HTR-8/SVneo (cell line): ENCODE measurements around the gene HOXC9.
A peak's percentile ranks its signal among the peaks of the same experiment; 100 is the strongest.

Experiments used
- DNase-seq: peaks from one replicate; pipeline ENCODE4 v3.0.0; 2011; ENCODE audit warnings: low spot score, mixed read lengths; ENCODE audit not compliant: insufficient read length
- FAIRE-seq: peaks from 2 replicates; lab custom pipeline; 2011; peaks lifted over from hg19 to GRCh38; lab: Jason Lieb, UNC

HOXC9 gene

DNA sequence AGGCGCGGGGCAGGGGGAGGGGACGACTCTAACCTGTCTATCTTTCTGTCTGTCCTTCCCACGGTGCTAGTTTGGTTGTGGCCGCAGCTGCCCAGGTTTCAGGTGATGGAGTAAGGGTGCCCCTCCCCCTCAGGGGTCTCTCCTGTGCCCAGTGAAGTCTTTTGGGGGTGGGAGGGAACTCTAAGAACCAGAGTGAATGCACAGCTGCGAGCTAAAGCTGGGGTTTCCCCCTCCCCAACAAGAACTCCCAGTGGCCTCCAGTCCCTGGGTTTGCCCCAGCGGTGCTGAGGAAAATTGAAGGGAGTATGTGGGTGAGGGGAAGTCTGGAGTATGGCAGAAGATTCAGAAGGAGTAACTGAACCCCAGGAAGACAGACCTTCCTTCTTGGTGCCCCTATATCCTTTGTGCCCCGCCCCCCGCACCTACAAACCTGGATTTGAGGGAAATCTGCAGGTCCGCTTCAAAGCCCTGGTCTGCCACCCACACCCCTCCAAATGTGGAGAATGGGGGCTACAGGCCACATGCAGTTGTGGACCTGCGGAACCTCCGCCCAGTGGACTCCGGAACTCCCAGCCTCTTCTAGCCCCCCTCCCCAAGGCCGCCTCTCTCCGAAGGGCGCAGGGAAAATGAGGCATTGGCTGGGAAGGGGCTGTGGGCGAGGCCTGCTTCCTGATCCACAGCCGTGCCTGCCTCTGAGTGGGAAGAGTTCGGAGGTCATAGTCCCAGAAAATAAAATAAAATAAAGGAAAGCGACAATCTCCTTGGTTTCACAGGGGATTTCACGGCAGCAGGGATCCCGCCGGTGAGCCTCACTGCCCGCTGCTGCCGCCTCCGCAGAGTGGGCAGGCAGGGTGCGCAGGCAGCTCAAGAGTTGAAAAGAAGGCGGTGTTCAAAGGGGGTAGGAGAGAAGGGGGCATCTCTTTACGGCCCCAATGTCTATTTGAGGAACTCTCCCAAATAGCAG lies 3.4 kb upstream of the HOXC9 start:
- FAIRE-seq = no peak
- no peak for DNase-seq

DNA sequence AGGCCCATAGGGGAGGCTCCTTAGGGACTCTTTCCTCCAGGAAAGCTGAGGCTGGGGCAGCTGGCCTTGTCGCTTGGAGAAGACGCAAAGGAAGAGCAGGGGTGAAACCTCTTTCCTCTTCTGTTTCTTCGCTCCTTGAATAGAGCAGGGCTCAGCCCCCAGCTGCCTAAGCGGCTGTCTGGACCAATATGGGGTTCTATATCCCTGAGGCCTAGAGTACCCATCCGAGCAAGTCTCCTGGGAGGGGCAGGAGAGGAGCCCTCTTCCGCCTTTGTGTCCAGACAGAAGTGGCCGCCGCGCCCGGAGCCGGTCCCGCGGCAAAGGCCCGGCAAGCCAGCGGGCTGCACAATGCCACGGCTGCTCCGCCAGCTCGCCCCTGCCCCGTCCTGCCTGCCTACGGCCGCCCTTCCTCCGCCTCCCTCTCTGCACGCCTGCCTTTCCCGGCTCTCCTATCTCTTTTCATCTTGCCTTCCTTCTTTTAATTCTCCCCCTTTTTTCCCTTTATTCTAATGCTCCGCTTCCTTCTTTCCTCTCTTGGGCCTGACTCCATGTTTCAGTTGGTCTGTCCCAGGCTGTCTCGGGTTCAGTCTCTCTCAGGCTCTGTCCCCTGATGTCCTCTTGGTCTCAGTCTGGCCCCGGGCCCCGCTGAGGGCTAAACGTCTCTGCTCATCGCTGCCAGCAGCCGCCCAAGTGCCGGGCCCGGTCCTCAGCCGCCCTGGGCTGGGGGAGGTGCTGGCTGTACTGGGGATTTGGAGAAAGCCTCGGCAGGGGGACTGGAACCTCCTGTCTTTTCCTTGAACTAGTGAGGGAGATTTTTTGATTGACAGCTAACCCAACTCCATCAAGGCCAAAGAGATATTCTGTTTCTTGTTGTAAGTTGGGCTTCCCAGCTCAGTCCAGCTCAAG lies 2.5 kb upstream of the HOXC9 start:
- no peak for FAIRE-seq
- no peak for DNase-seq

DNA sequence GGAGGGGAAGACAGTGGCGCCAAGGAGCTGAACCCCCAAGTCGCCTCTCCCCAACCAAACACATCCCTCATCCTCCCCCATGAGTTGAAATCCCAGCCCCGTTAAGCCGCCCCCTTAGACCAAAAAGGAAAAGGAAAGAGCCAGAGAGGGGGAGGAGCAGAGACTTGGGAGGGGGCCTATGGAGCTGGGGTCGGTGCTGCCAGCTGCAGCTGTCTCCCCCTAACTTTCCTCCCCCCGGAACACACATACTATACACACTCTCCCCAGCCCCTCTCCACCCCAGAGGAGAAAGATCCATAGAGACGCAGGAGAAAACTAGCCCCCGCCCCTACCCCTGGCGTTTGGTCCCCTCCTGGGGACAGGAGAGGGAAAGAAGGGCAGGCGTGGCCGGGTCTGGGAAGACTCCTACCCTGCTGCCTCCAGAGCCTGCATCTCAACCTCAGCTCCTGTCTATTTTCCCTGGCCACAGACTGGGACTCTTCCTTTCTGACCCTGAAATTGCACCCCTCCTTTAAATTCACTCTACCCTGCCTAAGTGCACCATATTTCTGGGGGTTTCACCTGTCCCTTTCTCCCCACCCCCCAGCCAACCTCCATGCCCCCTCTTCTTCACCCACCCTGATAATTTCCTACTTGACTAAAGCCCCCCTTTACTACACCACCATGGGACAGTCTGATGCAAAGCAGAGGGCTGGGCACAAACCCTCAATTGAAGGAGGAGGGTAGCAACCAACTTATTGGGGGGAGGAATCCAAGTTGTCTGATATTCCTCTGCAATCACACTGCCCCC lies 1.7 kb upstream of the HOXC9 start:
- DNase-seq (no peak), FAIRE-seq (no peak)

DNA sequence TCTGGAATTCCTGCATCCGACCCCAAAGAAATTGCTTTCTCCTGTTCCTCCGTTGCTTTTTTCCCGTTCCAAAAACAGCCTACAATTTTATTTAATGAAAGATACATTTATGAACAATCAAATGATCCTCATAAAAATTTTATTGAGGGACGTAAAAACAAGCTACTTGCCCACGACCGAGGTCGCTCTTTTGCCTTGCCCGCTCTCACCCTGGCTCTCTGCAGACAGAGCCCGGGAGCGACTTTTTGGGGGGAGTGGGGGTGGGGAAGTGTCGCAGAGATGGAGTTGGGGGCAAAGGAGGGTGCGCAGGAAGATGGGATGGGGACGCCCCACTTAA lies 1.1 kb upstream of the HOXC9 start:
- DNase-seq (no peak), FAIRE-seq (no peak)

DNA sequence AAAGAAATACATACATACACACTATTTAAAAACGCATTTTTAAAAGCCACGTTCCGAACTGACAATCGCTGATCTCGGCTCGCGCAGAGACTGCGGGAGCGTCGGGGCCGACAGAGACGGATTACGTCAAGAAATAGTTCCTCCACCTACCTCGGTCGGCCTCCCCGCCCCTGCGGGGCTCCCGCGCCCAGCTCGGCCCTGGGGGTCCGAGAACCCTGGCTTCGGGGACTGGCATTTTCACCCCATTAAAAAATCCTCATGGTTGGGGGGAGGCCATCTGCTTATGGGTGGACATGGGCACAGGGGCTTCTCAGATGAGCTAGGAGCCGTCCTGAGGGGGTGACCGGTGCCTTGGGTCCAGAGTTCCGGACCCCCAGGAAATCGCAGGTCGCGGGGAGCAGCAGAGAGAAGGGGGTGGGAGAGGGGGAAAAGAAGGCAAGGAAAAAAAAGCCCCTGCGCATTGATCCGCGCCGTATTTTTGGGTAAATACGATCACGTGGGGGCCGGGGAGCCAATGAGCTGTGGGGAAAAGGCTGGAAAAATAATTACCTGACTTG lies 324 bp upstream of the HOXC9 start:
- DNase-seq (no peak), FAIRE-seq (no peak)

DNA sequence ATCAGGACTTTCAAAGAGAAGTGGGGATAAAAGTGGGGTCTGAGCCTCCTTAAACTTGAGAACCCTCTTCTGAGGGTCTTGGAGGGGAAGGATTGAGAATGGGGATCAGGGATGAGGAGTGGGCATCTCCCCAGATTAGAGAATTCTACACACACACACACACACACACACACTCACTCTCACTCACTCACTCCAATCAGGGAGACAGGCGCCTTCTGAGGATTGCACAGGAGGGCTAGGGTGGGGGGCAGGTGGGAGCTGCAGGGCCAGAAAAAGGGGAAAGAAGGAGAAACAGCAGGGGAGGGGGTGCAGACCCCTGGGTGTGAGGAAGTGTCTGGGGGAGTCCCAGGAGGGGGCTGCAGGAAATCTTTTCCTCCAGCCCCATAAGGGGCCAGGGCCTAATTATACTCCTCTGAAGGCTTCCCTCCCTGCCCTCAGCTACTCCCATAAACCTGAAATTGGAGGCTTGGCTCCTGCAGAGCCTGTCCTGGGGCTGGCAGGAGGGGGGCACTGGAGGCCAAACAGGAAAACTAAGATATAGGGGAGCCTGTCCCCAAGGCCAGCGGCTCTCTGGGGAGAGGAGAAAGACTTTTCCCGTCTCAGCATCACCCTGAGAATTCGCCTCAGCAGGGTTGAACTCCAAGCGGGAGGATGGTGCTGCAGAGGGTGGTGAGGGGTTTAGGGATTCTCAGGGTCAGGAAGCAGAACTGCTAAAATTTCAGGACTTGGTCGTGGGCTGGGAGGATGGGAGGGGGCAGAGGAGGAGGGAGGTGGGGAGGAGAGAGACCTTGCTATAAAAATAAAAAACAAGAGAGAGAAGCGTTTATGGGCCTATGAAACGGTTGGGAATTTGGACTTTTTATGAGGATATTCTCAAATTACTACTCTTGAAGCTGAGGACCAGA lies 1.6 kb downstream of the HOXC9 start:
- FAIRE-seq = no peak
- DNase-seq = no peak

DNA sequence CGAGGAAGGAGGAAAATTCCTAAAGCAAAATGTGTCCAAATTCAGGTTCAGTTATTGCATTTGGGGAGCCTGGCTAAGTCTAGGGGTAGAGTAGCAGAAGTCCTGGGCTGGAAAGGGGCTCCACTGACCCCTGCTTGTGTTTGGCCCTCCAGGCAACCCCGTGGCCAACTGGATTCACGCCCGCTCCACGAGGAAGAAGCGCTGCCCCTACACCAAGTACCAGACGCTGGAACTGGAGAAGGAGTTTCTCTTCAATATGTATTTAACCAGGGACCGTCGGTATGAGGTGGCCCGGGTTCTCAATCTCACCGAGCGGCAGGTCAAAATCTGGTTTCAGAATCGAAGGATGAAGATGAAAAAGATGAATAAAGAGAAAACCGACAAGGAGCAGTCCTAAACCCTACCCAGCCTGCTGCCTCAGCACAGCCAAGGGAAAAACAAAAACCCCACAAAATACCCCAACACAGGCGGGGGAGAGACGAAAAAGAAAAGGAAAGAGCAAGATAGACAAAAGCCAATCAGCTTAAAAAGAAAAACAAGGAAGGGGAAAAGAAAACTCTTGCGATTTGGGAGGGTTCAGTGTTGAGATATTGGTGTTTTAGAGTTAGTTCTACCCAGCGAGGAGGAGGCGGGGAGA lies 2.4 kb downstream of the HOXC9 start:
- FAIRE-seq = no peak
- DNase-seq = no peak

DNA sequence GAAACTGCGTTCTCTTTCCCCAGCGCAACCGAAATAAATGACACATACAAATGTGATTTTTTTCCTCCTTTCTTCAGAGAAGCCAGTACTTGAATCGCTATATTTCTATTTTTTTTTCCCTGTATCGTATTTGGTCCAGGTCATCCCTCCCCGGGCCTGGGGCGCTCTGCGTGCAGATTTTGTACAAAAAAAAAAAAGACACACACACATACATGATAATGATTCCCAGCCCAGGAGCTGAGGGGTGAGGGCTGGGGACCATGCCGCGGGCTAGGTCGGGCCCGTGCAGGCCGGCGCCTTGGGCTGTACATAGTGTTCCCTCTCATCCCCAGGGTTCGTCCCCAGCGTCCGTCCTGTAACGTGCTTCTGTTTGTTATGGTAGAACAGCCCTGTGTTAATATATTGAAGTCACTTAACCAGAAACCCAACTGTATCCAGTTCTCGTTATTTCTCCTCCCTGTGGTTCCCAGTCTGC lies 3.0 kb downstream of the HOXC9 start:
- FAIRE-seq = no peak
- no peak for DNase-seq

DNA sequence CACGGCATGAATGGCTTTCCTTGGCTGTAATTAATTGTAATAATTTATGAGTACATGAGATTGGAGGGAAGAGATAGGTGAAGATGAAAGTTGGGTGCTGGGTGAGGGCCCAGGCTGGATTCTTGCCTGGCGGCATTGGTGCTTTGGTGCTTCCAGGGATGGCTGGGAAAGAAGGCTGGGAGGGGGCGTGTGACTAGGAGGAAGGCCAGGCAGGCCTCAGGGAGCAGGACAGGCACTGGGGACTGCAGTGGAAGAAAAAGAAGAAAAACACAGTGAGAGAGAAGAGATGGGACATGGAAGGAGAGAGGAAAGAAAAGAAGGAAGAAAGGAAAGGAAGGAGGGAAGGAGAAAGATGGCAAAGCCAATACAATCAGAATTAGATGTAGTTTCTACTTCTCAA lies 3.7 kb downstream of the HOXC9 start:
- no peak for DNase-seq
- FAIRE-seq = no peak

DNA sequence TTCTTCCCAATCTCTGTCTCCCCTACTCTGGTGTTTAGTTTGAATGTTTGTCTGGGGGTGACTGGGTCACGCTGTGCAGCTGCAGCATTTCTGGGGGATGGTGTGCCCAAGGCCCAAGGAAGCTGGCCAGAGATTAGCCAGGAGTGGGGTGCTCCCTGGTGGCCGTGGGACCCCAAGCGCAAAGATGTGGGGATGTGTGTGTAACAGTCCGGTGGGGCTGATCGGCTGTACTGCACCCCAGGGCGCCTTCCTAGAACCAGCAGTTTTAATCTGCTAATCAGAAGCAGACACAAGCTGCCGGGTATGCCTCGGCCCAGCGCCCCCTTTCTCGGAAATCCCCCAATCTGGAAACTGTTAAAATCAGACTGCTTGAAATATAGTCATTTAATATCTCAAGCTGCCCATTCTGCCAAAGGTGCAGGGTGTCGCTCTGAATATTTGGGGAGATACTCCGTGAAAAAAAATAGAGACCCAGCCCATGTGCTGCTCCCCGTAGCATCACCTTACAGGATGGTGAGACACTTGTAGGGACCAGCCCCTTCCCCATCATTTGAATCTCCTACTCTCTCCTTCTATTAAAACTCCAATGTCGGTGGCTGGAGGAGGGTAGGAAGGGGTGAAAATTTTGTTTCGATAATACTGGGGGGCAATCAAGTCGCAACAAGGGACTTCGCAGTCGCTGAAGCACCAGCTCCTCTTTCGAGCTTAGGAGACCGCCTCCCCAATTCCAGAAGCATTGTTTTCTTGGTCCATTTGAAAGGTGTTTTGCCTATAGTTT lies 4.3 kb downstream of the HOXC9 start:
- no peak for FAIRE-seq

DNA sequence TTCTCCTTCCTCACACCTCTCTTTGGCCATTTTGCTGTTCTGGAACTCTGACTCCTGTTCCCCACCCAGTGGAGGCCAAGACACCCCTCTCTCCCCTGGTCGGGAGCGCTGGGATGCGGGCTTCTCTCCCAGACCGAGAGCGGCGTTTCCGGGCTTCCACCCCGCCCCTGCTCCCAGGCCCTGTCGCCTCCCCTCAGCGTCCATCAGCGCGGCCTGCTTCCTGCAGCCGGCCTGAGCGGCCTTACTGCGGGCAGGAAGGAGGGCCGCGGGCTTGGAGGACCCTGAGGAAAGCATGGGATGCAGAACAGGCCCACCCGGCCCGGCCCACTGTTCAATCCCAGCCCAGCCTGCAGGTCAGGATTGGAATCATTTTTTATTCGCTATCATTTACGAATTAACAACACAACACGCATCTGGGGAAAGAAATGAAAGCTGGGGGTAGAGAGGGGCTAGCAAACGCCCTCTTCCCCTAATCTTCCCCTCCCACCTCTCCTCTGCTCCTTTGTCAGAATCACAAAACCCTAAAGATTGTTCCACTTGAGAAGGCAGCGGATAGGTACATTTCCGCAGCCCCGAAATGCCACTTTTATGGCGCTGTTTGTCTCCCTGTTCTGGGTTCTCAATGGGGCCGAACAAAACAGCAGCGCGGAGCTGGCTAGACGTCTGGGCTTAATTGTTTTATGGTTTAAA lies 5.0 kb downstream of the HOXC9 start:
- FAIRE-seq = no peak
- no peak for DNase-seq

More for the DNA sequence above, 4.3 kb downstream of the HOXC9 start:
- DNase-seq = no peak

DNA sequence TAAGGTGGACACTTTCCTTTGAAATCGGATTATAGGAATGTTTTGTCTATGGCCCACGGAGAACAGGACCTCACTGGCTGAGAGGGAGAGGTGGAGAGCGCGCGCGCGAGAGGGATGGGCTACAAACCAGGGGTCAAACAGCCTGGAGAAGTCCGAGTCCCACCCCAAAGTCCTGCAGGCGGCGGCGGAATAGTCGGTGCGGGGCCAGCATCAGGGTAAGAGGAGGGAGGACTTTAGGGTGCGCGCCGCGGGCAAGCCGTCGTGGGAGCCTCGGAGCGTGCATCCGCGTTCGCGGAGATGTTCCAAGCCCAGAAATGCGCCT lies 5.5 kb downstream of the HOXC9 start:
- DNase-seq = no peak
- no peak for FAIRE-seq

DNA sequence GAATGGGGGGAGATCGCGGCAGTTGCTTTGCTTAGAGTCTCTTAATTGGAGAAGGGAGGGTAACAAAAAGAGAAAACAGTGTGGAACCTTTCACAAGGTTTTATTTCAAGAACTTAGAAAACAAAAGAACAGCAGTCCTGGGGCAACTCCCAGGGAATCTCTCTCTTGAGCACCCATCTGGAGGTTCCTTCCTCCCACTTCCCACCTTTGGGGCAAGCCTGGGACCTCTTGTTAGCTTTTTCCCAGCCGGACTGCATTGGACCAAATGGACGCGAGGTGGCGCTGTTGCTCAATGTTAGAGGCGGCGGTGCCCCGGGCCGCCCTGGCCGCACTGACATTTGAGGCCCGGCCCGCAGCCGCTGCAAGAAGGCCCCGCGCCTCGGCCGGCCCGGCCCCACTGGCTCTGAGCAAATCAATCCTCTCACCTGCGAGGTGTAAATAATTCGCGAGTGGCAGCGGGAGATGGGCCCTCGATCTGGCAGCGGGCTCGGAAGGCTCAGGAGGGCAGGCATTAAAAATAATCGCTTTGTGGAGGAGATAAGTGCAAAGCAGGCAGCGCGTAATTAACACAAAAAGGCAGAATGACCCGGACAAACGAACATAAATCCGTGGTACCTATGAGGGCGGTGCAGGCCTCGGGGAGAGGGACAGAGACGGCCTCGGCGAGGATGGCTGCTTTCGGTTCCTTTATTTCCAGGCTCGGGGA lies 6.0 kb downstream of the HOXC9 start:
- DNase-seq (peak; percentile 77), FAIRE-seq (peak; percentile 46)

DNA sequence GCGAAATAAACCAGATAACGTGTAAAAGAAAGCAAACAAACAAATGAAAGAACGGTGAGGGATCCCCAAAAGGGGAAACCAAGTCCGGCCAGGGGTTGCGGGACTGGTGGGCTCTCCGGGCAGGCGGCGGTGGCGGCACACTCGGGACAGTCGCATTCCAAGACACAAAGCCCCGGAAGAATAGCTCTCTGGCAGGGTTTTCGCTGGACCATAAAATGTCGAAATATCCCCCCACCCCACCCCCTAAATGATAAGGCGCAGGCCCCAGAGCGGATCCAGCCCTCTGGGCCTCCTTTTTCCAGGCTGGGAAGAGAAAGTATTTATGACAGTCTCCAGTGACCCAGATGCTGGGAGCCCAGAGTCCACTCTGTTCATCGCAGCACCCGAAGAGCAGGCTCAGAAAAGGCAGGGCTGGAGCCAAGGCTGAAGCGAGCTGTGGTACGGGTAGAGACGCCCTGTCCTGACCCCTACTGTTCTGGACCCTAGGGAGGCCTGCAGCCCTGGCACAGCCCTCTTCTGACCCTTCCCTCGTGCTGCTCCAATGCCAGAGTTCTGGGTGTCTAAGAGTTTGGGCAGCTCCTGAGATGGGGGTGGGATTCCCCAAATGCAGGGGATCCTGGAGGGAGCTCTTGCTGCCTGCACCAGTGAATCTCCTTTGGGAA lies 6.7 kb downstream of the HOXC9 start:
- DNase-seq (no peak), FAIRE-seq (no peak)

DNA sequence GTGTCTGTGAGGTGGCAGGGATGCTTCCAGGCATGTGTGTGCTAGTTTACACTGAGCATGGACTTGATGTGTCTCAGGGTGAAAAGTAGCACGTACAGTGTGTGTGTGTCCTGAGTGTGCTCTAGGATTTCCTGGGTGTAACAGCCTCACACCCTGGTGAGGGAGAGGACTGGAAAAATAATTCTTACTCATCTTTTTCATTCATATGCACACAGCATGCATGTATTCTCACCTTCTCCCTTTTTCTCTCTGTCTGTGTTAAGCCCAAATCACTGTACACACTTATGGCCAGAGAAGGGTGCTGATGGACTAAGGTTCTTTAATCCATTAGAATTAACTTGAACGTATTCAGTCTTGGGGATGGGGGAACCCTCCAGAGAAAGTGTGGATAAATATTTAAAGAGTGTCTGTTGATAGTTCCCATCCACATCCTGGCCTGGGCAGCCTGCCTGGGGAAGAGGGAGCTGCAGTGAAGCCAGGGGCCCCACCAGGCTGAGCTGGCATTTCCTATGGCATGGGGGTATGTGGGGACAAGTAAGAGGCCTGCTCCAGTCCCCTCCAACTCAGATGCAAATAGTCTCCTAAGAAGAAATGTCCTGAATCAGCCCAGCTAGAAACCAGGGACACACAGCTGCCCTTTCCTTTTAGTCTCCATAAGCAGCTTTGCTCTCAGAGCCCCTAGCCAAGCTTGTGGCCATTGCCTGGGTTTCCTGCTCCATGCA lies 7.7 kb downstream of the HOXC9 start:
- FAIRE-seq (peak; percentile 28), DNase-seq (no peak)

DNA sequence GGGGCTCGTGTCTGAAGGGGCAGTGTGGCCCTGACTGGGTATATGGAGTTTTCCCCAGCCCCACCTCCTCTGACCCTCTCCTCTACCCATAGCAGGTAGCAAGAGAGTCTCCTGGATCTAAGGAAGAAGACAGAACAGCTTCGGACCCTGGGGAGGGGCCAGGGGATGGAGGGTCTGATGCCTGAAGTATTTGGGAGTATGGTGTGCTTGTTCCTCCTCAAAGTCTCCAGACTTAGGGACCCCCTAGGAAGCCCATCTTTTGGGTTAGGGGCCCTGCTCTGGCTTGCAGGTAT lies 8.2 kb downstream of the HOXC9 start:
- DNase-seq = no peak
- no peak for FAIRE-seq
